Fibroblast of skin of left biceps (primary cell): ENCODE measurements around the gene PLEKHA6.
A peak's percentile ranks its signal among the peaks of the same experiment; 100 is the strongest.
"Not testable (repeated sequence)": the region's sequence is repeated elsewhere in the genome, so short reads cannot be mapped to it uniquely, and the experiment has no call there.

Experiments used
- DNase-seq, 2 experiments: peaks; one replicate each; pipeline ENCODE4 v3.0.0-alpha.2; 2013; ENCODE audit warnings: low read depth in 2 of 2

Gene PLEKHA6

GRCh38 chr1:204240233-204240632 lies 119.5 kb downstream of the PLEKHA6 start:
- no peak for DNase-seq

- DNase-seq: not testable (repeated sequence)
Observed at GRCh38 chr1:204239401-204239800, 120.3 kb downstream of the PLEKHA6 start.

- DNase-seq: not testable (repeated sequence)
Observed at GRCh38 chr1:204238520-204238919, 121.2 kb downstream of the PLEKHA6 start.

- DNase-seq: not testable (repeated sequence)
Observed at GRCh38 chr1:204237515-204237914, 122.2 kb downstream of the PLEKHA6 start.

GRCh38 chr1:204232526-204232925 lies 127.2 kb downstream of the PLEKHA6 start:
- peak; percentile 17 to 28 for DNase-seq

- DNase-seq: no peak
Observed at GRCh38 chr1:204230211-204230610, 129.5 kb downstream of the PLEKHA6 start.

- no peak for DNase-seq
Observed at GRCh38 chr1:204228896-204229295, 130.8 kb downstream of the PLEKHA6 start.

- no peak for DNase-seq
Observed at GRCh38 chr1:204227996-204228785, 131.5 kb downstream of the PLEKHA6 start.

- DNase-seq: no peak
Observed at GRCh38 chr1:204227351-204227750, 132.4 kb downstream of the PLEKHA6 start.

- no peak for DNase-seq
Observed at GRCh38 chr1:204225841-204226735, 133.6 kb downstream of the PLEKHA6 start.

- DNase-seq: no peak
Observed at GRCh38 chr1:204224655-204225054, 135.1 kb downstream of the PLEKHA6 start.

- DNase-seq: no peak
Observed at GRCh38 chr1:204223129-204223860, 136.4 kb downstream of the PLEKHA6 start.

GRCh38 chr1:204222764-204223055 lies 137.0 kb downstream of the PLEKHA6 start:
- no peak for DNase-seq

- DNase-seq: no peak
Observed at GRCh38 chr1:204222006-204222763, 137.5 kb downstream of the PLEKHA6 start.

- no peak for DNase-seq
Observed at GRCh38 chr1:204221271-204221670, 138.5 kb downstream of the PLEKHA6 start.

GRCh38 chr1:204219971-204220616 lies 139.6 kb downstream of the PLEKHA6 start:
- DNase-seq: no peak

- no peak for DNase-seq
Observed at GRCh38 chr1:204218552-204218951, 141.2 kb downstream of the PLEKHA6 start.

GRCh38 chr1:204217648-204218000 lies 142.1 kb downstream of the PLEKHA6 start:
- DNase-seq: no peak

GRCh38 chr1:204216880-204217647 lies 142.7 kb downstream of the PLEKHA6 start:
- DNase-seq: no peak

- DNase-seq: no peak
Observed at GRCh38 chr1:204216236-204216635, 143.5 kb downstream of the PLEKHA6 start.
